PFSK-1 (cell line): ENCODE results near the gene MMP11.

Source experiments
- FOXP2 ChIP-seq: optimal IDR thresholded peaks from 2 replicates; pipeline ENCODE3; 2011; ENCODE audit warnings: borderline replicate concordance, control low read depth, inconsistent platforms; ENCODE audit not compliant: insufficient read depth; ENCODE audit errors: extremely low read length, extremely low read depth
- POLR2AphosphoS5 ChIP-seq: IDR thresholded peaks from 2 replicates; pipeline ENCODE4 v1.6.1; 2012; ENCODE audit warnings: low read depth, mild to moderate bottlenecking, control low read depth, low read length, moderate library complexity
- SIN3A ChIP-seq: IDR thresholded peaks from 2 replicates; pipeline ENCODE4 v1.6.1; 2012; ENCODE audit warnings: mild to moderate bottlenecking, low read length, moderate library complexity, borderline replicate concordance; ENCODE audit not compliant: insufficient read depth
- TAF1 ChIP-seq: IDR thresholded peaks from 2 replicates; pipeline ENCODE4 v1.6.1; 2012; ENCODE audit warnings: low read length, control low read depth, borderline replicate concordance; ENCODE audit not compliant: insufficient read depth
- TF ChIP-seq, protein P1 (sequence below), 2 experiments: IDR thresholded peaks; 2 replicates each; pipeline versions ENCODE4 v1.6.1 to v1.8.0; 2011 to 2012; ENCODE audit warnings: low read depth in 2 of 2, low read length in 2 of 2, control low read depth in 1 of 2, inconsistent platforms in 1 of 2, mild to moderate bottlenecking in 1 of 2, moderate library complexity in 1 of 2; ENCODE audit not compliant: insufficient read depth in 1 of 2

The MMP11 gene

DNA sequence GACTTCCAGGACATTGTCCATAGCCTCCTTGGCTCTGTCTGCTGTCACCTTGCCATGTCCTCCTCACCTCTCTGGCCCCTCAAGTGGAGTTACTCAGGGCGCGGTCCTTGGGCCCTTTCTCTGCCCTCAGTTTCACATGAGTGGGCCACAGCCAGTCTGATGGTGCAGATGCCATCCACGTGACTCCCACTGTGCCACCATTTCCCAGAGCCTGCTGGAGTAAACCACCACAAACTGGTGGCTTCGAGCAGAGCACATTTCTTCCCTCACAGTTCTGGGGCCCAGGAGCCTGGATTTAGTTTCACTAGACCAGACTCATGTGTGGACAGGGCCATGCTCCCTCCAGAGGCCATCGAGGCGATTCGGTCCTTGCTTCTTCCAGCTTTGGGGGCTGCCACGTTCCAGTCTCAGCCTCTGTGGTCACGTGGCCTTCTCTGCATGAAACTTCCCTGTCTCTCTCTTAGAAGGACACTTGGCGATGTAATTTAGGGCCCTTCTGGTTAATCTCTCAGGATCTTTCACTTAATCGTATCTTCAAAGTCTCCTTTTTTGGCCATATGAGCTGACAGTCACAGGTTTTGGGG, 28.7 kb downstream of the MMP11 start:
- TF ChIP-seq SIN3A (no peak), TAF1 (no peak), FOXP2 (no peak), POLR2AphosphoS5 (no peak)
- TF ChIP-seq, protein P1, sequence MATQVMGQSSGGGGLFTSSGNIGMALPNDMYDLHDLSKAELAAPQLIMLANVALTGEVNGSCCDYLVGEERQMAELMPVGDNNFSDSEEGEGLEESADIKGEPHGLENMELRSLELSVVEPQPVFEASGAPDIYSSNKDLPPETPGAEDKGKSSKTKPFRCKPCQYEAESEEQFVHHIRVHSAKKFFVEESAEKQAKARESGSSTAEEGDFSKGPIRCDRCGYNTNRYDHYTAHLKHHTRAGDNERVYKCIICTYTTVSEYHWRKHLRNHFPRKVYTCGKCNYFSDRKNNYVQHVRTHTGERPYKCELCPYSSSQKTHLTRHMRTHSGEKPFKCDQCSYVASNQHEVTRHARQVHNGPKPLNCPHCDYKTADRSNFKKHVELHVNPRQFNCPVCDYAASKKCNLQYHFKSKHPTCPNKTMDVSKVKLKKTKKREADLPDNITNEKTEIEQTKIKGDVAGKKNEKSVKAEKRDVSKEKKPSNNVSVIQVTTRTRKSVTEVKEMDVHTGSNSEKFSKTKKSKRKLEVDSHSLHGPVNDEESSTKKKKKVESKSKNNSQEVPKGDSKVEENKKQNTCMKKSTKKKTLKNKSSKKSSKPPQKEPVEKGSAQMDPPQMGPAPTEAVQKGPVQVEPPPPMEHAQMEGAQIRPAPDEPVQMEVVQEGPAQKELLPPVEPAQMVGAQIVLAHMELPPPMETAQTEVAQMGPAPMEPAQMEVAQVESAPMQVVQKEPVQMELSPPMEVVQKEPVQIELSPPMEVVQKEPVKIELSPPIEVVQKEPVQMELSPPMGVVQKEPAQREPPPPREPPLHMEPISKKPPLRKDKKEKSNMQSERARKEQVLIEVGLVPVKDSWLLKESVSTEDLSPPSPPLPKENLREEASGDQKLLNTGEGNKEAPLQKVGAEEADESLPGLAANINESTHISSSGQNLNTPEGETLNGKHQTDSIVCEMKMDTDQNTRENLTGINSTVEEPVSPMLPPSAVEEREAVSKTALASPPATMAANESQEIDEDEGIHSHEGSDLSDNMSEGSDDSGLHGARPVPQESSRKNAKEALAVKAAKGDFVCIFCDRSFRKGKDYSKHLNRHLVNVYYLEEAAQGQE (IDR thresholded peaks at IDR 0.05; ENCODE audit: insufficient read depth in 1 of 2, low read depth in 2 of 2, low read length in 2 of 2), result no peak

DNA sequence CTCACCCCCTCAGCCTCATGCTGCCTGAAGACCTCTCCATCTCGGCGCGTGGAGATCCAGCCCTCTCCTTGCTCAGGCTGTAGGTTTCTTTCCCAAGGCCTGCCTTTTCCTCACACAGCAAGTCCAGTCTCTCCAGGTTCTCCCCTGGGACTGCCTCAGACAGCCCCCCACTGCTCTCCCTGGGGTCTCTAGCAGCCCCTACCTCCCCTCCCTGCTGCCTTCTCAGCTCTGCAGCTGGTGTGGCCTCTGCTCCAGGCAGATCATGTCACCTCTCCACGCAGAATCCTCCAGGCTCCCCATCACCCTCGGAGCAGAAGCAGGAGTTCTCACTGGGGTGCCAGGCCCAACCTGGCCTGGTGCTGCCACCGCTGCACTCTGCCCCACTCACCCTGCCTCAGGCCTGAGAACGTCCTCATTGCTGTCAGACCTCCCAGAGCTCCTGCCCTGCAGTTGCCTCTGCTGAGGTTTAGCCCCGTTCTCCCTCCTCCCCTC, 29.3 kb downstream of the MMP11 start:
- no peak for TF ChIP-seq TAF1

DNA sequence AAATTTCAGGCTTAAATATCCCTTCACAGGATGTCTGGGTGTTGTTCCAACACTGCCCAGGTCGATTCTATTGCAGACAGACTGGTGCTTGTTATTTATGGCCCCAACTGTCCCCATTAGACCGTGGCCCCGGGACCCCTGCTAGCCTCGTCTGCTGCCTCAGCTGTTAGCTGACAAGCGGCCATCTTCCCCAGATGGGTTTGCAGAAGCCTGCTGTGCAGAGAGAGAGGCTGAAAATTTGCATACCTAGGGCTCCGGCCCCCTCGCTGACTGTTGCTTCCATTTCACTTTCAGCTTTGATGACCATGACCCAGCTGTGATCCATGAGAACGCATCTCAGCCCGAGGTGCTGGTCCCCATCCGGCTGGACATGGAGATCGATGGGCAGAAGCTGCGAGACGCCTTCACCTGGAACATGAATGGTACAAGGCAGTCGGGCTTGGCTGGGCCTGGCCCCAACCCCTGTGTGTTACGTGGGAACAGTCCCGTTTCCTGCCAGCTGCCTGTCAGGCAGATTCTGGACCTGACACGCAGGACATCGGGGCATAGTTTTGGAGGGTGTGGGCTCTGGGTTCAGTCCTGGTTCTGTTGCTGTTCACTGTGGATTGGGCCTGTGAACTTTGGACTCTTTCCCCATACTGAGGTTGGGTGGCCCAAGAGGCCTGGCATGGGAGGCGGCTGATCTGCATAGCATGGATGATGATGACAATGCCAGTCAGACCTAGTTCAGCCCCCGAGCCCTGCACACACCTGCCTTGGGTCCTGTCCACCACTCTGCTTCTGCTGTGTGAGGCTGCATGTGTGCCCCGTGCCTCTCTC, 30.6 kb downstream of the MMP11 start:
- TF ChIP-seq POLR2AphosphoS5, result no peak
- no peak for TF ChIP-seq SIN3A
- no peak for TF ChIP-seq FOXP2
- TF ChIP-seq TAF1, result no peak
- TF ChIP-seq, protein P1 (IDR thresholded peaks at IDR 0.05; ENCODE audit: insufficient read depth in 1 of 2, low read depth in 2 of 2, low read length in 2 of 2), result no peak

DNA sequence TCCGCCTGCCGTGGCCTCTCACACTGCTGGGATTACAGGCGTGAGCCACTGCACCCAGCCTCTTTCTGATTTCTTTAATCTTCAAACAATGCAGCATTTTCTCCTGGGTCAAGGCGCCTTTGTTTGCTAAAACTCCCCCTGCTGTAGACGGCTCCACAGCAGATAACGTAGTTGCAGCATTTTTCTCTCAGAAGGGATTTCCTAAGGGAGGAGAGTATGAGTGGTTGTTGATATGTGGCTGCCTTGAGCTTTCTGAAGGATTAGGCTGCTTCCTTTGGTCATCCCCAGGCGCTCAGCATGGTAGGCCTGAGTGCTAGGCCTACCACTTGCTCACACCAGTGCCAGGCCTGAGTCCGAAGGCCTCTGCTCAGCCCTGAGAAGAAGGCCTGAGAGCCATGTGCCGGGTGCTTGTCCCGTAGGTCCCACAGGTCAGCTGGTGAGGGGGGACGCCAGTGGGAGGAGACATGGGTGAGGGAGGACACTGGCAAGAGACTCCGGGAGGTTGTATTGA, 32.2 kb downstream of the MMP11 start:
- TF ChIP-seq, protein P1 (IDR thresholded peaks at IDR 0.05; ENCODE audit: insufficient read depth in 1 of 2, low read depth in 2 of 2, low read length in 2 of 2), result no peak
- TF ChIP-seq FOXP2 (no peak), TAF1 (no peak), SIN3A (no peak), POLR2AphosphoS5 (no peak)

DNA sequence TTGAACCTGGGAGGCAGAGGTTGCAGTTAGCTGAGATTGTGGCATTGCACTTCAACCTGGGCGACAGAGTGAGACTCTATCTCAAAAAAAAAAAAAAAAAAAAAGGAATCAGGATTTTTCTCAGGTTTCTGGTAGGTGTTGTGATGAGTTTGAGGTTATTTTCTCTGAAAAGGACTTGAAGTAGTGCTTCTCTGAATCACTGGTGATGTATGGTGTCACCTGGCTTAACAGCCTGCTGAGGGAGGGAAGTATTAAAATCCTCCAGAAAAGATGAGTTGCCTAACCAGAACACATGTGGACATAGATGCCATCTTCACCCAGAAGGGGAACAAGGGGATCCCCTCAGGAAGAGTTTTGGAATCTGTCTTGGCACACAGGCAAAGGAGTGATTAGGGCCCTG, 34.2 kb downstream of the MMP11 start:
- no peak for TF ChIP-seq SIN3A
- TF ChIP-seq, protein P1 (IDR thresholded peaks at IDR 0.05; ENCODE audit: insufficient read depth in 1 of 2, low read depth in 2 of 2, low read length in 2 of 2), result no peak
- TF ChIP-seq TAF1, result no peak
- no peak for TF ChIP-seq POLR2AphosphoS5
- TF ChIP-seq FOXP2, result no peak
